ENCODE measurements around the gene FBXL19. TPM values are rescaled to one million over a fixed set of nuclear protein-coding genes. Genes with fewer than 3 reads are reported as not detected.

Gene FBXL19
- total and polyA plus RNA-seq, 2 of the 13 experiments (the other 11 are each of a cell fraction or from before 2014, with no cell fraction given): 6.0 to 13.7 TPM

GRCh38 chr16:30941600-30942425, 18.4 kb downstream of the FBXL19 start (continued):
- TF ChIP-seq ZHX2 (IDR thresholded peaks at IDR 0.05; ENCODE audit: low read depth) (no peak), ZHX2 (CRISPR knock-in tag; IDR thresholded peaks at IDR 0.05; ENCODE audit: borderline replicate concordance) (no peak), ZBTB40 (IDR thresholded peaks at IDR 0.05) (no peak), ZBTB40 (CRISPR knock-in tag; IDR thresholded peaks at IDR 0.05) (no peak), ARID5B (CRISPR knock-in tag; IDR thresholded peaks at IDR 0.05) (no peak; the same call in 1 of the 2 replicates), MYC (CRISPR knock-in tag; IDR thresholded peaks at IDR 0.05; ENCODE audit: borderline replicate concordance) (0 out of 2 replicates have a peak, but pooled peaks have one; percentile 59), ZMYM2 (CRISPR knock-in tag; IDR thresholded peaks at IDR 0.05) (no peak), ZNF558 (CRISPR knock-in tag; IDR thresholded peaks at IDR 0.05; ENCODE audit: borderline replicate concordance) (no peak), DPF2 (CRISPR knock-in tag; IDR thresholded peaks at IDR 0.05; ENCODE audit: borderline replicate concordance, low read depth) (no peak)

All from HepG2 (cell line).